ENCODE measurements around the gene IKZF2.

The IKZF2 gene

GRCh38 chr2:213104092-213104902, 47.1 kb downstream of the IKZF2 start:
- Histone ChIP-seq H3K27me3 (replicated peaks; ENCODE audit: control insufficient read depth, insufficient read depth, low read length, poor library complexity, severe bottlenecking) (no peaks in the 10 kb centered on the region), H3K4me1 (ENCODE audit: control insufficient read depth, insufficient read depth, low read length, poor library complexity, severe bottlenecking) (no peaks in the 10 kb centered on the region), H3K36me3 (ENCODE audit: control insufficient read depth, insufficient read depth, low read length) (no peaks in the 10 kb centered on the region), H3K4me3 (ENCODE audit: insufficient read depth, low read depth, low read length, poor library complexity, severe bottlenecking) (no peak overlapping the region), H3K27ac (ENCODE audit: insufficient read depth, low read length, poor library complexity, severe bottlenecking) (no peak overlapping the region), H3K9me3 (ENCODE audit: control insufficient read depth, low read length) (no peaks in the 10 kb centered on the region)
- DNase-seq = no peak

- Histone ChIP-seq H3K27ac (ENCODE audit: insufficient read depth, low read length, poor library complexity, severe bottlenecking) (no peak overlapping the region), H3K9me3 (ENCODE audit: control insufficient read depth, low read length) (no peaks in the 10 kb centered on the region), H3K27me3 (replicated peaks; ENCODE audit: control insufficient read depth, insufficient read depth, low read length, poor library complexity, severe bottlenecking) (no peaks in the 10 kb centered on the region), H3K4me3 (ENCODE audit: insufficient read depth, low read depth, low read length, poor library complexity, severe bottlenecking) (no peak overlapping the region), H3K36me3 (ENCODE audit: control insufficient read depth, insufficient read depth, low read length) (no peaks in the 10 kb centered on the region), H3K4me1 (ENCODE audit: control insufficient read depth, insufficient read depth, low read length, poor library complexity, severe bottlenecking) (no peaks in the 10 kb centered on the region)
- no peak for DNase-seq
Measured at GRCh38 chr2:213101692-213102460, 49.5 kb downstream of the IKZF2 start.

GRCh38 chr2:213101109-213101508, 50.3 kb downstream of the IKZF2 start:
- Histone ChIP-seq H3K9me3 (ENCODE audit: control insufficient read depth, low read length) (no peaks in the 10 kb centered on the region), H3K4me3 (ENCODE audit: insufficient read depth, low read depth, low read length, poor library complexity, severe bottlenecking) (no peak overlapping the region), H3K4me1 (ENCODE audit: control insufficient read depth, insufficient read depth, low read length, poor library complexity, severe bottlenecking) (no peaks in the 10 kb centered on the region), H3K36me3 (ENCODE audit: control insufficient read depth, insufficient read depth, low read length) (no peaks in the 10 kb centered on the region), H3K27ac (ENCODE audit: insufficient read depth, low read length, poor library complexity, severe bottlenecking) (no peak overlapping the region), H3K27me3 (replicated peaks; ENCODE audit: control insufficient read depth, insufficient read depth, low read length, poor library complexity, severe bottlenecking) (no peaks in the 10 kb centered on the region)
- DNase-seq = no peak

GRCh38 chr2:213098612-213099011, 52.8 kb downstream of the IKZF2 start:
- H3K27ac ChIP-seq (ENCODE audit: insufficient read depth, low read length, poor library complexity, severe bottlenecking) = no peak overlapping the region
- no peaks in the 10 kb centered on the region for H3K27me3 ChIP-seq (replicated peaks; ENCODE audit: control insufficient read depth, insufficient read depth, low read length, poor library complexity, severe bottlenecking)
- no peaks in the 10 kb centered on the region for H3K36me3 ChIP-seq (ENCODE audit: control insufficient read depth, insufficient read depth, low read length)
- no peak overlapping the region for H3K4me3 ChIP-seq (ENCODE audit: insufficient read depth, low read depth, low read length, poor library complexity, severe bottlenecking)
- no peaks in the 10 kb centered on the region for H3K4me1 ChIP-seq (ENCODE audit: control insufficient read depth, insufficient read depth, low read length, poor library complexity, severe bottlenecking)
- no peaks in the 10 kb centered on the region for H3K9me3 ChIP-seq (ENCODE audit: control insufficient read depth, low read length)
- no peak for DNase-seq

GRCh38 chr2:213091765-213092164, 59.6 kb downstream of the IKZF2 start:
- H3K9me3 ChIP-seq (ENCODE audit: control insufficient read depth, low read length) = no peaks in the 10 kb centered on the region
- DNase-seq = no peak
- H3K27me3 ChIP-seq (replicated peaks; ENCODE audit: control insufficient read depth, insufficient read depth, low read length, poor library complexity, severe bottlenecking) = no peaks in the 10 kb centered on the region
- H3K4me3 ChIP-seq (ENCODE audit: insufficient read depth, low read depth, low read length, poor library complexity, severe bottlenecking) = no peak overlapping the region
- H3K27ac ChIP-seq (ENCODE audit: insufficient read depth, low read length, poor library complexity, severe bottlenecking) = no peak overlapping the region
- no peaks in the 10 kb centered on the region for H3K36me3 ChIP-seq (ENCODE audit: control insufficient read depth, insufficient read depth, low read length)
- H3K4me1 ChIP-seq (ENCODE audit: control insufficient read depth, insufficient read depth, low read length, poor library complexity, severe bottlenecking) = no peaks in the 10 kb centered on the region

- DNase-seq = no peak
- Histone ChIP-seq H3K9me3 (ENCODE audit: control insufficient read depth, low read length) (no peaks in the 10 kb centered on the region), H3K27ac (ENCODE audit: insufficient read depth, low read length, poor library complexity, severe bottlenecking) (no peak overlapping the region), H3K27me3 (replicated peaks; ENCODE audit: control insufficient read depth, insufficient read depth, low read length, poor library complexity, severe bottlenecking) (no peaks in the 10 kb centered on the region), H3K4me3 (ENCODE audit: insufficient read depth, low read depth, low read length, poor library complexity, severe bottlenecking) (no peak overlapping the region), H3K4me1 (ENCODE audit: control insufficient read depth, insufficient read depth, low read length, poor library complexity, severe bottlenecking) (no peaks in the 10 kb centered on the region), H3K36me3 (ENCODE audit: control insufficient read depth, insufficient read depth, low read length) (no peaks in the 10 kb centered on the region)
Measured at GRCh38 chr2:213090772-213091171, 60.6 kb downstream of the IKZF2 start.

GRCh38 chr2:213089438-213089837, 62.0 kb downstream of the IKZF2 start:
- H3K27me3 ChIP-seq (replicated peaks; ENCODE audit: control insufficient read depth, insufficient read depth, low read length, poor library complexity, severe bottlenecking) = no peaks in the 10 kb centered on the region
- no peaks in the 10 kb centered on the region for H3K36me3 ChIP-seq (ENCODE audit: control insufficient read depth, insufficient read depth, low read length)
- H3K4me1 ChIP-seq (ENCODE audit: control insufficient read depth, insufficient read depth, low read length, poor library complexity, severe bottlenecking) = no peaks in the 10 kb centered on the region
- H3K9me3 ChIP-seq (ENCODE audit: control insufficient read depth, low read length) = no peaks in the 10 kb centered on the region
- H3K27ac ChIP-seq (ENCODE audit: insufficient read depth, low read length, poor library complexity, severe bottlenecking) = no peak overlapping the region
- DNase-seq = no peak
- H3K4me3 ChIP-seq (ENCODE audit: insufficient read depth, low read depth, low read length, poor library complexity, severe bottlenecking) = no peak overlapping the region

- Histone ChIP-seq H3K9me3 (ENCODE audit: control insufficient read depth, low read length) (no peaks in the 10 kb centered on the region), H3K27me3 (replicated peaks; ENCODE audit: control insufficient read depth, insufficient read depth, low read length, poor library complexity, severe bottlenecking) (no peaks in the 10 kb centered on the region), H3K36me3 (ENCODE audit: control insufficient read depth, insufficient read depth, low read length) (no peaks in the 10 kb centered on the region), H3K4me3 (ENCODE audit: insufficient read depth, low read depth, low read length, poor library complexity, severe bottlenecking) (no peak overlapping the region), H3K4me1 (ENCODE audit: control insufficient read depth, insufficient read depth, low read length, poor library complexity, severe bottlenecking) (no peaks in the 10 kb centered on the region), H3K27ac (ENCODE audit: insufficient read depth, low read length, poor library complexity, severe bottlenecking) (no peak overlapping the region)
- no peak for DNase-seq
Measured at GRCh38 chr2:213087040-213087439, 64.4 kb downstream of the IKZF2 start.

GRCh38 chr2:213086571-213086970, 64.8 kb downstream of the IKZF2 start:
- H3K9me3 ChIP-seq (ENCODE audit: control insufficient read depth, low read length) = no peaks in the 10 kb centered on the region
- H3K27ac ChIP-seq (ENCODE audit: insufficient read depth, low read length, poor library complexity, severe bottlenecking) = no peak overlapping the region

GRCh38 chr2:213086050-213086449, 65.4 kb downstream of the IKZF2 start:
- no peaks in the 10 kb centered on the region for H3K27me3 ChIP-seq (replicated peaks; ENCODE audit: control insufficient read depth, insufficient read depth, low read length, poor library complexity, severe bottlenecking)
- H3K9me3 ChIP-seq (ENCODE audit: control insufficient read depth, low read length) = no peaks in the 10 kb centered on the region
- DNase-seq = no peak
- no peak overlapping the region for H3K4me3 ChIP-seq (ENCODE audit: insufficient read depth, low read depth, low read length, poor library complexity, severe bottlenecking)
- no peaks in the 10 kb centered on the region for H3K4me1 ChIP-seq (ENCODE audit: control insufficient read depth, insufficient read depth, low read length, poor library complexity, severe bottlenecking)
- H3K36me3 ChIP-seq (ENCODE audit: control insufficient read depth, insufficient read depth, low read length) = no peaks in the 10 kb centered on the region
- H3K27ac ChIP-seq (ENCODE audit: insufficient read depth, low read length, poor library complexity, severe bottlenecking) = no peak overlapping the region

More at GRCh38 chr2:213086571-213086970, 64.8 kb downstream of the IKZF2 start:
- no peak overlapping the region for H3K4me3 ChIP-seq (ENCODE audit: insufficient read depth, low read depth, low read length, poor library complexity, severe bottlenecking)
- no peaks in the 10 kb centered on the region for H3K36me3 ChIP-seq (ENCODE audit: control insufficient read depth, insufficient read depth, low read length)
- H3K4me1 ChIP-seq (ENCODE audit: control insufficient read depth, insufficient read depth, low read length, poor library complexity, severe bottlenecking) = no peaks in the 10 kb centered on the region
- no peaks in the 10 kb centered on the region for H3K27me3 ChIP-seq (replicated peaks; ENCODE audit: control insufficient read depth, insufficient read depth, low read length, poor library complexity, severe bottlenecking)
- DNase-seq = no peak

Measured in effector memory CD4-positive, alpha-beta T cell (primary cell).